Esophagus squamous epithelium (tissue), 5 donors: ENCODE results near the gene CNOT4. TPM values are rescaled to one million over a fixed set of nuclear protein-coding genes. Genes with fewer than 3 reads are reported as not detected.

Experiments used
- DNase-seq: peaks from one replicate; lab custom pipeline; 2025; lab: John Stamatoyannopoulos, UW
- H3K27ac ChIP-seq, 4 donors: fragments of 200-600 bp; sonication (generic); one replicate each; pipeline ENCODE4 v1.5.1; 2016 to 2019; ENCODE audit warnings: mild to moderate bottlenecking in 1 of 4
- H3K27me3 ChIP-seq, 4 donors: fragments of 200-600 bp; sonication (generic); 1 replicate in 3 of 4; 2 replicates in 1 of 4; pipeline versions ENCODE4 v1.5.1 to v1.6.0; 2017 to 2021; ENCODE audit warnings: antibody characterized with exemption in 1 of 4
- H3K36me3 ChIP-seq, 3 donors: fragments of 200-600 bp; sonication (generic); one replicate each; pipeline ENCODE4 v1.5.1; 2016 to 2019
- H3K4me1 ChIP-seq, 3 donors: fragments of 200-600 bp; sonication (generic); one replicate each; pipeline ENCODE4 v1.5.1; 2017 to 2019
- H3K4me3 ChIP-seq, 4 donors: fragments of 200-600 bp; sonication (generic); 1 replicate in 3 of 4; 2 replicates in 1 of 4; pipeline ENCODE4 v1.5.1; 2016 to 2019; ENCODE audit warnings: mild to moderate bottlenecking in 2 of 4, moderate library complexity in 1 of 4
- H3K9me3 ChIP-seq, 3 donors: fragments of 200-600 bp; sonication (generic); one replicate each; pipeline ENCODE4 v1.5.1; 2016 to 2019
- POLR2A ChIP-seq, 4 donors: fragments of 450-650 bp; IDR thresholded peaks; one replicate each; pipeline ENCODE4 v1.6.1; 2017; ENCODE audit warnings: antibody characterized with exemption in 4 of 4, mild to moderate bottlenecking in 4 of 4, moderate library complexity in 3 of 4
- WGBS, 2 donors: methylation state at CpG; one replicate each; pipeline ENCODE4 v1.1.5; 2018; 5-methylcytosine and 5-hydroxymethylcytosine counted together
- intact Hi-C: fragments of 100-400 bp; cut with DNase I; formaldehyde crosslinking; loops from one replicate; pipeline ENCODE4 v1.15.0; 2022
- total RNA-seq, 4 donors: library from RNA; depleted of rRNA; stranded (reverse); fragments of >200 nt; gene quantifications; one replicate each; pipeline ENCODE4 v1.1.0, GENCODE V29; 2016
- TF ChIP-seq, protein P1 (sequence below), 6 experiments: fragments of 450-650 bp in 4 of 6; fragments of 200-600 bp in 2 of 6; sonication (generic) in 2 of 6; IDR thresholded peaks; one replicate each; pipeline ENCODE4 v1.5.1; 2016 to 2019; ENCODE audit warnings: antibody characterized with exemption in 6 of 6, mild to moderate bottlenecking in 4 of 6, moderate library complexity in 4 of 6
- donor health status: DM: yes; HTN: yes; CAD: no.

CNOT4 gene
- total RNA-seq, 4 donors from 2014 or later = 7.3 to 20.0 (median 14.0) TPM

DNA sequence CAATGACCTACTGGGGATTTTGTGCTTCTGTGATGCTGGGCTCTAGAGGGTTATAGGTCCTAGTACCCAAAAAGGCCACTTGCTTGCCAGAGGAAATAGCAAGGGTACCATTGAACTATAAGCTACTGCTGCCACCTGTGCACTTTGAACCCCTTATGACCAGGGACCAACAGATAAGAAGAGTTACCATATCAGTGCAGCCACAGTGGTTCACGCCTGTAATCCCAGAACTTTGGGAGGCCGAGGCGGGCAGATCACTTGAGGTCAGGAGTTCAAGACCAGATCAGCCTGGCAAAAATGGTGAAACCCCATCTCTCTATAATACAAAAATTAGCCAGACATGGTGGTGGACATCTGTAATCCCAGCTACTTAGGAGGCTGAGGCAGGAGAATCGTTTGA, 15.5 kb upstream of the CNOT4 start:
- DNase-seq = no peak
- H3K36me3 ChIP-seq = no peaks in the 10 kb centered on the region
- H3K4me1 ChIP-seq = no peaks in the 10 kb centered on the region
- no peaks in the 10 kb centered on the region for H3K27me3 ChIP-seq
- intact Hi-C loops = no loop called here
- 83 to 86% methylated on average over 2 to 4 of the region's 4 CpGs for WGBS, 2 donors
- H3K9me3 ChIP-seq = no peaks in the 10 kb centered on the region
- TF ChIP-seq POLR2A (IDR thresholded peaks at IDR 0.05) = no peak
- TF ChIP-seq, protein P1, sequence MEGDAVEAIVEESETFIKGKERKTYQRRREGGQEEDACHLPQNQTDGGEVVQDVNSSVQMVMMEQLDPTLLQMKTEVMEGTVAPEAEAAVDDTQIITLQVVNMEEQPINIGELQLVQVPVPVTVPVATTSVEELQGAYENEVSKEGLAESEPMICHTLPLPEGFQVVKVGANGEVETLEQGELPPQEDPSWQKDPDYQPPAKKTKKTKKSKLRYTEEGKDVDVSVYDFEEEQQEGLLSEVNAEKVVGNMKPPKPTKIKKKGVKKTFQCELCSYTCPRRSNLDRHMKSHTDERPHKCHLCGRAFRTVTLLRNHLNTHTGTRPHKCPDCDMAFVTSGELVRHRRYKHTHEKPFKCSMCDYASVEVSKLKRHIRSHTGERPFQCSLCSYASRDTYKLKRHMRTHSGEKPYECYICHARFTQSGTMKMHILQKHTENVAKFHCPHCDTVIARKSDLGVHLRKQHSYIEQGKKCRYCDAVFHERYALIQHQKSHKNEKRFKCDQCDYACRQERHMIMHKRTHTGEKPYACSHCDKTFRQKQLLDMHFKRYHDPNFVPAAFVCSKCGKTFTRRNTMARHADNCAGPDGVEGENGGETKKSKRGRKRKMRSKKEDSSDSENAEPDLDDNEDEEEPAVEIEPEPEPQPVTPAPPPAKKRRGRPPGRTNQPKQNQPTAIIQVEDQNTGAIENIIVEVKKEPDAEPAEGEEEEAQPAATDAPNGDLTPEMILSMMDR (IDR thresholded peaks at IDR 0.05) = no peak
- H3K4me3 ChIP-seq = no peak overlapping the region
- H3K27ac ChIP-seq = no peak overlapping the region

DNA sequence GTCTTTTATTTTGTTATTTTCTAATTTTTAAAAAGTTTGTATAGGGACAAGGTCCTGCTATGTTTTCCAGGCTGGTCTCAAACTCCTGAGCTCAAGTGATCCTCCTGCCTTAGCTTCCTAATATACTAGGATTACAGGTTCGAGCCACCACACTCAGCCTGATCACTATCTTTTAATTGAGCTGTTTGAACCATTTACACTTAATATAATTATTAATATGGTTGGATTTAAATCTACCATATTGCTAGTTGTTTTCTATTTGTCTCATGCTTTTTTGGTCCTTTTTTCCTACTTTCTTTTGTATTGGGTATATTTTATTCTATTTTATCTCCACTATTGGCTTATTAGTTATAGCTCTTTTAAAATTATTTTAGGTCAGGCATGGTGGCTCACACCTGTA, 13.2 kb upstream of the CNOT4 start:
- Histone ChIP-seq H3K4me1 (peaks cover 0 to 19% (median 10%) of the 10 kb centered on the region in 3 donors), H3K4me3 (no peak overlapping the region), H3K27ac (no peak overlapping the region), H3K9me3 (no peaks in the 10 kb centered on the region), H3K36me3 (no peaks in the 10 kb centered on the region), H3K27me3 (no peaks in the 10 kb centered on the region)
- TF ChIP-seq, protein P1 (IDR thresholded peaks at IDR 0.05) = no peak
- TF ChIP-seq POLR2A (IDR thresholded peaks at IDR 0.05) = no peak
- no peak for DNase-seq
- intact Hi-C loops = no loop called here
- WGBS, 2 donors = 84 to 100% methylated on average over 1 of the region's 1 CpG

DNA sequence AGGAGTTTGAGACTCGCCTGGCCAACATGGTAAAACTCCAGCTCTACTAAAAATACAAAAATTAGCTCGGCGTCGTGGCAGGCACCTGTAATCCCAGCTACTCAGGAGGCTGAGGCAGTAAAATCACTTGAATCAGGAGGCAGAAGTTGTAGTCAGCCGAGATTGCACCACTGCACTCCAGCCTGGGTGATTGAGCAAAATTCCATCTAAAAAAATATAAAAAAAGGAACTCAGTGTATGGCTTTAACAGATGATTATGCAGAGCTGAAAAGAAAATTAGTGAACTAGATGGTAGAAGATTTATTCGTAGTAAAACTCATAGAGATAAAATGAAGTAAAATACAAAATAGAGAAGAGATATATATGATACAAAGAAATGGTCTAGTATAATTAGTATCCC, 12.6 kb upstream of the CNOT4 start:
- Histone ChIP-seq H3K27ac (no peak overlapping the region), H3K27me3 (no peaks in the 10 kb centered on the region), H3K36me3 (no peaks in the 10 kb centered on the region), H3K4me1 (peaks cover 0 to 19% (median 10%) of the 10 kb centered on the region in 3 donors), H3K4me3 (no peak overlapping the region), H3K9me3 (no peaks in the 10 kb centered on the region)
- WGBS, 2 donors = 81 to 90% methylated on average over 6 of the region's 6 CpGs
- intact Hi-C loops = no loop called here
- TF ChIP-seq, protein P1 (IDR thresholded peaks at IDR 0.05) = no peak
- no peak for TF ChIP-seq POLR2A (IDR thresholded peaks at IDR 0.05)
- no peak for DNase-seq

DNA sequence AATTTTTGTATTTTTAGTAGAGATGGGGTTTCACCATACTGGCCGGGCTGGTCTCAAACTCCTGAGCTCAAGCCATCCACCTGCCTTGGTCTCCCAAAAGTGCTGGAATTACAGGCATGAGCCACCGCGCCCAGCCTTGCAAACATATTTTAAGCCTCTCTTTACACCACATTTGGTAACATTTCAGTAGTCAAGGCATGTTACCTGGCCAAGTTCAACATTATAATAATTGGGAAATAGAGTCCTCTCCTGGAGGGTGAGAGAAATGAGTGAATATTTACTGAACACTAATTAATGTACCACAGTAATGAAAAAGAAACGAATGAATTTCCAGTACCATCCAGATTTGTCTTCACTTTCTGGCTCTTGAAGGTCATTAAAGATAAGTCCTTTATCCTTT, 10.0 kb upstream of the CNOT4 start:
- Histone ChIP-seq H3K36me3 (no peaks in the 10 kb centered on the region), H3K9me3 (no peaks in the 10 kb centered on the region), H3K4me1 (peaks cover 0 to 19% (median 10%) of the 10 kb centered on the region in 3 donors), H3K27me3 (no peaks in the 10 kb centered on the region), H3K27ac (no peak overlapping the region), H3K4me3 (no peak overlapping the region)
- TF ChIP-seq POLR2A (IDR thresholded peaks at IDR 0.05) = no peak
- TF ChIP-seq, protein P1 (IDR thresholded peaks at IDR 0.05) = no peak
- WGBS, 2 donors = 82 to 86% methylated on average over 4 of the region's 4 CpGs
- intact Hi-C loops = no loop called here
- no peak for DNase-seq

DNA sequence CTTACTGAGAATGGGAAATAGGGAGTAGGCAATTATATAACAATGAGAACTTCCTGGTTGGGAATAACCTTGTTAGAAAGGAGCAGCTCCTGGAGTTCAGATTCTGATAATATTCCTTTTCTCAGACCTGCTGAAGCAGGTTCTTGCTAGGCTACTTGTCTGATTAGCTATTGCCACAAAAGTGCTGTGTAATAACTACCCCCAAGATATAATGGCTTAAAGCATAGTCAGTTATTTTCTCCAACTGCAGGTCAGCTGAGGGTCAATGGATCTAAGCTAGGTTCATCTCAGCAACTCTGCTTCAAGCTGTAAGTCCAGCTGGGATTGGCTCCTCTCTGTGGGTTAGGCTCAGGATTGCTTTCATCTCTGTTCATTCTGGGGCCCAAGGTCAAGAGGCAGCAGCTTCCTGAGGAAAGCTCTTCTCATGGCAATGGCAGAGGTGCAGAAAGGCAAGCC, 9.4 kb upstream of the CNOT4 start:
- peak overlapping the region in 2 of 4 donors; percentile 9 to 25 for H3K27ac ChIP-seq
- H3K27me3 ChIP-seq = no peaks in the 10 kb centered on the region
- H3K4me3 ChIP-seq = no peak overlapping the region
- intact Hi-C loops = no loop called here
- H3K4me1 ChIP-seq = peaks cover 0 to 19% (median 10%) of the 10 kb centered on the region in 3 donors
- no peak for DNase-seq
- no peaks in the 10 kb centered on the region for H3K36me3 ChIP-seq
- TF ChIP-seq, protein P1 (IDR thresholded peaks at IDR 0.05) = no peak
- no peak for TF ChIP-seq POLR2A (IDR thresholded peaks at IDR 0.05)
- no peaks in the 10 kb centered on the region for H3K9me3 ChIP-seq
